Cardiac muscle cell (in vitro differentiated cells and primary cell): ENCODE measurements around the gene NR3C2. TPM values are rescaled to one million over a fixed set of nuclear protein-coding genes. Genes with fewer than 3 reads are reported as not detected.

Source experiments
- DNase-seq, 2 donors: peaks; one replicate each; pipeline versions ENCODE4 v3.0.0 to v3.0.0-alpha.2; 2010 to 2017; ENCODE audit warnings: low read depth in 1 of 2, low spot score in 1 of 2
- H3K27ac ChIP-seq: fragments of 200-600 bp; sonication (generic); 2 replicates; pipeline ENCODE4 v1.5.1; 2016
- H3K27me3 ChIP-seq: fragments of 200-600 bp; sonication (generic); 2 replicates; pipeline ENCODE4 v1.6.0; 2016; ENCODE audit warnings: control low read depth
- H3K36me3 ChIP-seq: fragments of 200-600 bp; sonication (generic); 2 replicates; pipeline ENCODE4 v1.5.1; 2016; ENCODE audit warnings: control low read depth
- H3K4me1 ChIP-seq: fragments of 200-600 bp; sonication (generic); 2 replicates; pipeline ENCODE4 v1.8.1; 2017; ENCODE audit warnings: low read depth, mild to moderate bottlenecking, mixed run types
- H3K4me3 ChIP-seq: fragments of 200-600 bp; sonication (generic); 2 replicates; pipeline ENCODE4 v1.5.1; 2016; ENCODE audit warnings: mild to moderate bottlenecking
- H3K9me3 ChIP-seq: fragments of 200-600 bp; sonication (generic); 2 replicates; pipeline ENCODE4 v1.5.1; 2017; ENCODE audit warnings: low read depth, mild to moderate bottlenecking, control low read depth
- polyA plus RNA-seq: library from polyadenylated mRNA; unstranded; fragments of >200 nt; fragmentation: Nextera tagmentation; extraction: Ambion mirVana; gene quantifications from 2 replicates; pipeline ENCODE4 v1.2.1, GENCODE V29; 2016
- total RNA-seq: library from RNA; depleted of rRNA; stranded (reverse); fragments of >200 nt; gene quantifications from 2 replicates; pipeline ENCODE4 v1.2.3, GENCODE V29; 2016
- TF ChIP-seq, protein P1 (sequence below): IDR thresholded peaks from 2 replicates; pipeline ENCODE4 v1.5.1; 2012; ENCODE audit warnings: low read depth, mild to moderate bottlenecking, low read length

The NR3C2 gene
- total and polyA plus RNA-seq, 2 experiments from 2014 or later, result 0.43 to 2.5 TPM

DNA sequence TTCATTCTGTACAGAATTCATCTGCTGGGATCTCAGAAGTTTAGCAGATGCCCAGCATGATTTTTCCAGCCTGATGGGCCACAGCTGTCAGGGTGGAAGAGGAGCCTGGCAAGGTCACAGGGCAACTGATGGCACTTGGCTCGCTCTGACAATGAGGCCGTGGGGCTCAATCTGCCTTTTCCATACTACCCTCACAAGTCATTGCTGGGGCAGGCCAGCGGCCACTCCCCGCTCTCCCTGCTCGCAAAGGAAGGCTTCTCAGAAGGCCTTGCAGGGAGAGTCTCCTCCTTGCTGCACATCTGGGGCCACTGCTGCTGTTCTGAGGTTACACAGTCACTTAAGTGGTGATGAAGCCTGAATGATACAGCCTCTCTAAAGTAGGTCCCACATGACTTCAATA, 349.1 kb downstream of the NR3C2 start:
- Histone ChIP-seq H3K4me3 (no peak overlapping the region), H3K4me1 (no peaks in the 10 kb centered on the region), H3K27me3 (no peaks in the 10 kb centered on the region), H3K9me3 (no peaks in the 10 kb centered on the region), H3K36me3 (no peaks in the 10 kb centered on the region), H3K27ac (no peak overlapping the region)
- no peak for DNase-seq
- TF ChIP-seq, protein P1, sequence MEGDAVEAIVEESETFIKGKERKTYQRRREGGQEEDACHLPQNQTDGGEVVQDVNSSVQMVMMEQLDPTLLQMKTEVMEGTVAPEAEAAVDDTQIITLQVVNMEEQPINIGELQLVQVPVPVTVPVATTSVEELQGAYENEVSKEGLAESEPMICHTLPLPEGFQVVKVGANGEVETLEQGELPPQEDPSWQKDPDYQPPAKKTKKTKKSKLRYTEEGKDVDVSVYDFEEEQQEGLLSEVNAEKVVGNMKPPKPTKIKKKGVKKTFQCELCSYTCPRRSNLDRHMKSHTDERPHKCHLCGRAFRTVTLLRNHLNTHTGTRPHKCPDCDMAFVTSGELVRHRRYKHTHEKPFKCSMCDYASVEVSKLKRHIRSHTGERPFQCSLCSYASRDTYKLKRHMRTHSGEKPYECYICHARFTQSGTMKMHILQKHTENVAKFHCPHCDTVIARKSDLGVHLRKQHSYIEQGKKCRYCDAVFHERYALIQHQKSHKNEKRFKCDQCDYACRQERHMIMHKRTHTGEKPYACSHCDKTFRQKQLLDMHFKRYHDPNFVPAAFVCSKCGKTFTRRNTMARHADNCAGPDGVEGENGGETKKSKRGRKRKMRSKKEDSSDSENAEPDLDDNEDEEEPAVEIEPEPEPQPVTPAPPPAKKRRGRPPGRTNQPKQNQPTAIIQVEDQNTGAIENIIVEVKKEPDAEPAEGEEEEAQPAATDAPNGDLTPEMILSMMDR, result no peak

DNA sequence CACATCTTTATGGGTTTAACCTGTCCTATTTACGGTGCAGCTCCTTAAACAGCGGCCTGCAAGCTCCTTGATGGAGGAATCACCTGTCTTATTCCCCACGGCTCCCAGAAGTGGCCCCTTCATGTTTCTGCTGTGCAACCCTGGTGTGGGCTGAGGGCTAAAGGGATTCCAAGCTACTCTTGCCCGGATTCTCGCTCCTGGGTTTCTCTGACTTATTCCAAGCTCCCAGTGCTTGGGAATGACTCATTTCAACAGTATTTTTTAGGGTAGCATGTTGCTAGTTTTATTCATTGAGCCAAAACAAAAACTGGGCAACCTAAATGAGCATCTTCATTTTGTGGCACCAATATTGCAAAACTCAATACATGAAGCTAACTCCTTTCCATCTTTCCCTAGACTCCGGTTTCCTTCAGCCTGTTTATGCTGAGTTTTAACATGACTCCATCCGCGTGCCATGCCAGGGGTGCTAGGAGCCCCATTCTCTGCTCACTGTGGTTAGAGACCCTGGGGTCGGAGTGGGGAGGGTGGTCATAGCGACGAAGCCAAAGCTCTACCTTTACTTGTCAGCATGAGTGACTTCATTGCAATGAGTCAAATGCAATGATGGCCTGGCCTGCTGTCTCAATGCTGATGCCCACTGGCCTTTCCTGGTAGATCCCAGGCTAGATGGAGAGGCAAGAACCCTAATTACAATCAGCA, 349.7 kb downstream of the NR3C2 start:
- no peak for DNase-seq
- Histone ChIP-seq H3K4me3 (no peak overlapping the region), H3K27me3 (no peaks in the 10 kb centered on the region), H3K9me3 (no peaks in the 10 kb centered on the region), H3K4me1 (no peaks in the 10 kb centered on the region), H3K36me3 (no peaks in the 10 kb centered on the region), H3K27ac (no peak overlapping the region)
- TF ChIP-seq, protein P1, result no peak

DNA sequence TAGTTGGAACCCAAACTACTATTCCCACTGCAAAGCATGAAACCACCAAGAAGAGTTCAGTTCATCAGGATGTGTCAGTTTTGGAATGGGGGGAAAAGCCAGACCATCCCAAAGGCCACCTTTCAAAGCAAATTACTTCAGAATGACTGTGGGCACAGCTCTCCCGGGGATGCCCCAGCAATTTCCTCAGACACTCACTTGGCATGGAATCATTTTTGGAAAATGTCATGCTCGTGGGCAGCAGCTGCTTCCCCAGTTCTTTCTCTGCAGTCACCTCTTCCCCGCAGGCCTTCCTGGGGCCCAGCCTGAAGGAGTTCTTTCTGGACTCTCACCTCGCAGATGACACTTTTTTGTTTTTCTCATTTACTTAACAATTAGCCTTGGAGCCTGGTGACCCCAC, 350.3 kb downstream of the NR3C2 start:
- TF ChIP-seq, protein P1, result no peak

DNA sequence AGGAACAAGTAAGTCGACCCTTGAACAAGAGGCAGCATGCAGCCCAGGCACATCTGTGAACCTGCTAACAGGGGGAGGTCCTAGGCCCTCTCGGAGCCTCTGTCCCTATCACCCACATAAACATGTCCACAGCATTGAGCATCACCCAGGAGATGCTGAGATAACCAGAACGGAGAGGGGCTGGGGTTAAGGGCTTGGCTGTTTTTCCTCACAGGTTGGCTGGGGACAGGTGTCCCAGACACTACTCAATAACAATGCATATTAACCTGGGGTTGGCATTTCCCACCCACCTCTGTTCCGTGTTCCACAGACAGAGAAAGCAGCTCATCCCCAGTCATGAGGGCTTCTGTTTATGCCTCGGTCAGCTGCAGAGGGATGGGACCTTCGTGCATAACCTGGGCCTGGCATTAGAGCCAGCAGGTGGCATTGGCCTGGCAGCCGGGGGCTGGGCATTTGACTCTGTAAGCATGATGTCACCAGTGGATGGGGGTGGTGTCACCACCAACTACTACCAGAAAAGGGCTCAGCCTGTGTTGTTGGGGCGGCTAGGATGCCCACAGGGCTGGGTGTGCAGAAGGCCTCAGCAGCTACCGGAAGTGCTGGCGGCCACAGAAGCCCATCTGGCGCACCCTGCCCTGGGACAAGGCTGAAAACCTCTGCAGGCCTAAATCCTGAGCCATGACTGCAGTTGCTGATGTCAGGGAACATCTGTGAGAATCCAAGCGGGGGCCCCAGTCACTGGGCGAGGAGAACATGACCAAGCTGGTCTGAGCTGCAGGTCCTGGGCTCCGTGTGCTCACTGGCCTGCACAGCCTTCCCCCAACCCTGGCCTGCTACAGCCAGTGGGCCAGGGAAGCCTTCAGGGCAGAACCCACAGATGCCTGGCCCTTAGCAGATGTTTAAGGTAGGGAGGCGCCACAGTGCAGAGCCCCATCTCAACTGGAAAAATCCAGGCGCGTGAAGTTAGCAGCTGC, 351.4 kb downstream of the NR3C2 start:
- H3K27me3 ChIP-seq, result no peaks in the 10 kb centered on the region
- DNase-seq, result no peak
- TF ChIP-seq, protein P1, result no peak
- H3K27ac ChIP-seq, result no peak overlapping the region
- no peaks in the 10 kb centered on the region for H3K4me1 ChIP-seq
- no peaks in the 10 kb centered on the region for H3K9me3 ChIP-seq
- H3K4me3 ChIP-seq, result no peak overlapping the region
- H3K36me3 ChIP-seq, result no peaks in the 10 kb centered on the region

More for the DNA sequence above, 350.3 kb downstream of the NR3C2 start:
- no peaks in the 10 kb centered on the region for H3K36me3 ChIP-seq
- no peaks in the 10 kb centered on the region for H3K27me3 ChIP-seq
- no peak overlapping the region for H3K4me3 ChIP-seq
- H3K27ac ChIP-seq, result no peak overlapping the region
- H3K9me3 ChIP-seq, result no peaks in the 10 kb centered on the region
- H3K4me1 ChIP-seq, result no peaks in the 10 kb centered on the region
- DNase-seq, result no peak

DNA sequence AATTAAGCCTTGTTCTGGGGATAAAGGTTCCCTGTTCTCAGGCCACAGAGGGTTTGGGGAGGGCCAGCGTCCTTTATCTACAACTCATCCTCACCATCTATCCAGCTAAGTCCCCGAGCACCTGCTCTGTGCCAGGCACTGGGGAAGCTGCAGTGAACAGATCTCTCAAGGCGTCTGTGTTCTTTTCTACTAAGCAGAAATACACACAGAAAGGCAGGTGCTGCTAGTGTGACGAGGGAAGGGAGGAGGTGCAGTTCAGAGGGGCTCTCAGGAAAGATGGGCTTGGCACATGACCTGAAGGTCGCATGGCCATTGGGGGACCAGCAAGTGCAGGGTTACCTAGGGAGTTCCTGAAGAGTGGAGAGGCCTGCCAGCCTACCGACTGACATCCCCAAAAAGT, 352.2 kb downstream of the NR3C2 start:
- H3K27me3 ChIP-seq, result no peaks in the 10 kb centered on the region
- no peak for DNase-seq
- no peaks in the 10 kb centered on the region for H3K36me3 ChIP-seq
- H3K4me3 ChIP-seq, result no peak overlapping the region
- TF ChIP-seq, protein P1, result no peak
- H3K4me1 ChIP-seq, result no peaks in the 10 kb centered on the region
- H3K9me3 ChIP-seq, result no peaks in the 10 kb centered on the region
- H3K27ac ChIP-seq, result no peak overlapping the region
